Left ventricle myocardium inferior (tissue), 1 donor: ENCODE results near the gene BASP1. TPM values are rescaled to one million over a fixed set of nuclear protein-coding genes. Genes with fewer than 3 reads are reported as not detected.

Source experiments
- DNase-seq: peaks from one replicate; pipeline ENCODE4 v3.0.0-alpha.2; 2020
- H3K27ac ChIP-seq: fragments of 200-600 bp; replicated peaks from 2 replicates; pipeline ENCODE4 v1.8.0; 2021
- H3K27me3 ChIP-seq: fragments of 200-600 bp; 2 replicates; pipeline ENCODE4 v1.8.0; 2021; ENCODE audit warnings: low read depth
- H3K36me3 ChIP-seq: fragments of 200-600 bp; 2 replicates; pipeline ENCODE4 v1.8.0; 2021
- H3K4me1 ChIP-seq: fragments of 200-600 bp; 2 replicates; pipeline ENCODE4 v1.8.0; 2021
- H3K4me3 ChIP-seq: fragments of 200-600 bp; 2 replicates; pipeline ENCODE4 v1.8.0; 2021; ENCODE audit warnings: mild to moderate bottlenecking, moderate library complexity
- H3K9me3 ChIP-seq: fragments of 200-600 bp; replicated peaks from 2 replicates; pipeline ENCODE4 v1.8.0; 2021
- intact Hi-C: fragments of 100-400 bp; cut with micrococcal nuclease; formaldehyde crosslinking; loops from one replicate; pipeline ENCODE4 v1.11.0; 2022
- long read RNA-seq: library from polyadenylated mRNA; unstranded; transcript quantifications from one replicate; pipeline ENCODE4 v2.0.0, GENCODE V29; 2021
- total RNA-seq: library from RNA; stranded (reverse); fragmentation: NEBNext Ultra II Directional; extraction: Animal tissue kit (Norgen Biotek cat#: 25700); gene quantifications from one replicate; pipeline ENCODE4 v1.2.1, GENCODE V29; 2021
- TF ChIP-seq, protein P1 (sequence below): fragments of 200-600 bp; IDR thresholded peaks from 2 replicates; pipeline ENCODE4 v1.8.0; 2021; ENCODE audit warnings: antibody characterized with exemption, mild to moderate bottlenecking, borderline replicate concordance
- donor health status: DM: no; HTN: yes; CAD: no; lungs with severe emphysema.

BASP1 gene
- 3.7 TPM for total RNA-seq
- long read RNA-seq, partial matches to known transcripts: 0 of 3 reads
- long read RNA-seq, other reads (novel, unspliced or antisense): 0 of 3 reads

- H3K27me3 ChIP-seq: peaks cover 94% of the 10 kb centered on the region
- H3K27ac ChIP-seq: peak within 1 kb of the TSS; percentile 30
Measured at GRCh38 chr5:17217493-17218352, at the start of gene BASP1. Gene BASP1 (plus strand): TSS chr5:17217631. CDS start chr5:17275217, 57,586 bp downstream.

GRCh38 chr5:17169507-17169906, 47.9 kb upstream of the BASP1 start:
- Histone ChIP-seq H3K4me1 (peaks cover 21% of the 10 kb centered on the region), H3K4me3 (no peak overlapping the region), H3K9me3 (no peaks in the 10 kb centered on the region), H3K27ac (peak overlapping the region; percentile 69), H3K27me3 (peaks cover 6% of the 10 kb centered on the region), H3K36me3 (no peaks in the 10 kb centered on the region)
- DNase-seq: no peak
- intact Hi-C loops: no loop called here
- TF ChIP-seq, protein P1, sequence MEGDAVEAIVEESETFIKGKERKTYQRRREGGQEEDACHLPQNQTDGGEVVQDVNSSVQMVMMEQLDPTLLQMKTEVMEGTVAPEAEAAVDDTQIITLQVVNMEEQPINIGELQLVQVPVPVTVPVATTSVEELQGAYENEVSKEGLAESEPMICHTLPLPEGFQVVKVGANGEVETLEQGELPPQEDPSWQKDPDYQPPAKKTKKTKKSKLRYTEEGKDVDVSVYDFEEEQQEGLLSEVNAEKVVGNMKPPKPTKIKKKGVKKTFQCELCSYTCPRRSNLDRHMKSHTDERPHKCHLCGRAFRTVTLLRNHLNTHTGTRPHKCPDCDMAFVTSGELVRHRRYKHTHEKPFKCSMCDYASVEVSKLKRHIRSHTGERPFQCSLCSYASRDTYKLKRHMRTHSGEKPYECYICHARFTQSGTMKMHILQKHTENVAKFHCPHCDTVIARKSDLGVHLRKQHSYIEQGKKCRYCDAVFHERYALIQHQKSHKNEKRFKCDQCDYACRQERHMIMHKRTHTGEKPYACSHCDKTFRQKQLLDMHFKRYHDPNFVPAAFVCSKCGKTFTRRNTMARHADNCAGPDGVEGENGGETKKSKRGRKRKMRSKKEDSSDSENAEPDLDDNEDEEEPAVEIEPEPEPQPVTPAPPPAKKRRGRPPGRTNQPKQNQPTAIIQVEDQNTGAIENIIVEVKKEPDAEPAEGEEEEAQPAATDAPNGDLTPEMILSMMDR: no peak

More at GRCh38 chr5:17217493-17218352, at the start of gene BASP1:
- intact Hi-C loops: loop anchor here (5.0 kb wide), 1 partner anchor 1095 kb away; no protein-coding TSS in a partner anchor
- no peaks in the 10 kb centered on the region for H3K36me3 ChIP-seq
- peak; percentile 73 for DNase-seq
- peak within 1 kb of the TSS; percentile 66 for H3K4me3 ChIP-seq
- TF ChIP-seq, protein P1: no peak
- H3K4me1 ChIP-seq: peaks cover 25% of the 10 kb centered on the region
- no peaks in the 10 kb centered on the region for H3K9me3 ChIP-seq

DNA sequence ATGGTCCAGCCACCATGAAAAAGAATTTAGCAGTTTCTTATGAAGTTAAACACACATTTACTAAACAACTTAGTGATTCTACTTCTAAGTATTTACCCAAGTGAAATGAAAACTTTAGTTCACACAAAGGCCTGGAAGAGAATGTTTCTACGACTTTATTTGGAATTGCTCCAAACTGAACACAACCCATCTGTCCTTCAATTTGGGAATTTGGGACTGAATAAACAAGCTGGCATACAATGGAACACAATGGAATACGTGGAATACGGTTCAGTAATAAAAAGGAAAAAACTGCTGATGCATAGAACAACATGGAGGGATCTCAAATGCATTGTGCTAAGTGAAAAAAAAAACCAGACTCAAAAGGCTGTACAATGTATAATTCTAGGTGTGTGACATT, 44.6 kb upstream of the BASP1 start:
- peaks cover 21% of the 10 kb centered on the region for H3K4me1 ChIP-seq
- H3K9me3 ChIP-seq: no peaks in the 10 kb centered on the region
- no peak overlapping the region for H3K4me3 ChIP-seq
- TF ChIP-seq, protein P1: no peak
- H3K27ac ChIP-seq: no peak overlapping the region
- DNase-seq: no peak
- no peaks in the 10 kb centered on the region for H3K36me3 ChIP-seq
- peaks cover 6% of the 10 kb centered on the region for H3K27me3 ChIP-seq
- intact Hi-C loops: no loop called here

DNA sequence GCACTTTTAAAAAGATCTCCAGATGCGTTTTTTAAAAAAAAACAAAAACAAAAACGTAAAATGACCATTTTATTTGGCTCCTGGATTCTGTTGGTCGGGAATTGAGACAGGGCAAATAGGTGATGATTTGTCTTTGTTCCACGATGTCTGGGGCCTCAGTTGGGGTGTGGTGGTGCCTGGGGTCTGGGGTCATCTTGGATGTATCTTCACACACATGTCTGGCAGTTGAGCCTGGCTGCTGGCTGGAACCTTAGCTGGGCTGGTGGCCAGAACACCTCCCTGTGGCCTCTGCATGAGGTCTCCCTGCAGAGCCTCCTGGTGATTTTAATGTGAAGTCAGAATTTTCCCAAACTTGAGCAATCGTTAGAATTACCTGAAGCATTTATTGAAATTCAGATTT, 42.5 kb upstream of the BASP1 start:
- TF ChIP-seq, protein P1: no peak
- no peak for DNase-seq
- Histone ChIP-seq H3K4me1 (peaks cover 10% of the 10 kb centered on the region), H3K27ac (no peak overlapping the region), H3K4me3 (no peak overlapping the region), H3K36me3 (no peaks in the 10 kb centered on the region), H3K27me3 (peaks cover 6% of the 10 kb centered on the region), H3K9me3 (no peaks in the 10 kb centered on the region)
- intact Hi-C loops: no loop called here

- Histone ChIP-seq H3K4me1 (no peaks in the 10 kb centered on the region), H3K36me3 (no peaks in the 10 kb centered on the region)
- TF ChIP-seq, protein P1: no peak
Measured at GRCh38 chr5:17177501-17178372, 39.7 kb upstream of the BASP1 start.

More at GRCh38 chr5:17177501-17178372, 39.7 kb upstream of the BASP1 start:
- Histone ChIP-seq H3K27me3 (no peaks in the 10 kb centered on the region), H3K27ac (no peak overlapping the region), H3K4me3 (no peak overlapping the region), H3K9me3 (no peaks in the 10 kb centered on the region)
- no peak for DNase-seq
- intact Hi-C loops: no loop called here
